Transverse colon (tissue), 4 donors: Measurements from ENCODE around the gene LRRIQ3. TPM values are rescaled to one million over a fixed set of nuclear protein-coding genes. Genes with fewer than 3 reads are reported as not detected.

Experiments
- DNase-seq: peaks from one replicate; pipeline ENCODE4 v3.0.0-alpha.2; 2019
- H3K27ac ChIP-seq, 4 donors: fragments of 200-600 bp; sonication (generic); 2 replicates each; pipeline ENCODE4 v1.5.1; 2016 to 2018; ENCODE audit warnings: inconsistent platforms in 4 of 4
- H3K27me3 ChIP-seq: fragments of 200-600 bp; sonication (generic); 2 replicates; pipeline ENCODE4 v1.5.1; 2017; ENCODE audit warnings: inconsistent platforms
- H3K36me3 ChIP-seq, 4 donors: fragments of 200-600 bp; sonication (generic); 2 replicates each; pipeline ENCODE4 v1.5.1; 2017 to 2019; ENCODE audit warnings: inconsistent platforms in 4 of 4
- H3K4me1 ChIP-seq, 4 donors: fragments of 200-600 bp; sonication (generic); 2 replicates each; pipeline ENCODE4 v1.5.1; 2017 to 2020; ENCODE audit warnings: inconsistent platforms in 4 of 4
- H3K4me3 ChIP-seq, 4 donors: fragments of 200-600 bp; sonication (generic); 1 replicate in 1 of 4; 2 replicates in 3 of 4; pipeline versions ENCODE4 v1.5.1 to v1.6.1; 2017 to 2019; ENCODE audit warnings: inconsistent platforms in 4 of 4
- H3K9me3 ChIP-seq, 2 donors: fragments of 200-600 bp; sonication (generic); 2 replicates each; pipeline ENCODE4 v1.5.1; 2017 to 2019; ENCODE audit warnings: inconsistent platforms in 2 of 2
- CTCF ChIP-seq, 5 experiments: fragments of 200-600 bp in 3 of 5; fragments of 450-650 bp in 2 of 5; sonication (generic) in 3 of 5; IDR thresholded peaks; 1 replicate in 2 of 5; 2 replicates in 3 of 5; pipeline ENCODE4 v1.5.1; 2016 to 2017; ENCODE audit warnings: antibody characterized with exemption in 5 of 5, inconsistent platforms in 3 of 5, mild to moderate bottlenecking in 2 of 5, moderate library complexity in 1 of 5
- EP300 ChIP-seq: sonication (generic); formaldehyde crosslinking; IDR thresholded peaks from one replicate; pipeline ENCODE4 v1.6.1; 2017; ENCODE audit warnings: antibody characterized with exemption, low read depth
- POLR2A ChIP-seq: fragments of 450-650 bp; IDR thresholded peaks from one replicate; pipeline ENCODE4 v1.6.1; 2016; ENCODE audit warnings: antibody characterized with exemption, mild to moderate bottlenecking, moderate library complexity
- POLR2AphosphoS5 ChIP-seq, 3 donors: sonication (generic); formaldehyde crosslinking; IDR thresholded peaks; one replicate each; pipeline ENCODE4 v1.6.1; 2016; ENCODE audit warnings: antibody characterized with exemption in 3 of 3
- WGBS, 2 donors: methylation state at CpG; one replicate each; pipeline ENCODE4 v1.1.5; 2018; ENCODE audit warnings: low coverage in 1 of 2; 5-methylcytosine and 5-hydroxymethylcytosine counted together
- in situ Hi-C, 4 donors: fragments of 200-750 bp; cut with MboI; loops; one replicate each; pipeline versions ENCODE4 v1.15.0 to v1.15.1; 2017; ENCODE audit warnings: low sequenced_read_pairs in 3 of 4, low pct_ligation_motif_present in 1 of 4, low pct_unique_long_range_greater_than_20kb in 1 of 4
- intact Hi-C: fragments of 100-400 bp; cut with DNase I; formaldehyde crosslinking; loops from one replicate; pipeline ENCODE4 v1.15.1; 2023; ENCODE audit warnings: low total_unique reads
- total RNA-seq, 4 donors: library from RNA; depleted of rRNA; stranded (reverse); fragments of >200 nt; gene quantifications; one replicate each; pipeline ENCODE4 v1.1.0, GENCODE V29; 2016

LRRIQ3 gene
- total RNA-seq, 4 donors from 2014 or later, result 0.55 TPM; not detected in 3

DNA sequence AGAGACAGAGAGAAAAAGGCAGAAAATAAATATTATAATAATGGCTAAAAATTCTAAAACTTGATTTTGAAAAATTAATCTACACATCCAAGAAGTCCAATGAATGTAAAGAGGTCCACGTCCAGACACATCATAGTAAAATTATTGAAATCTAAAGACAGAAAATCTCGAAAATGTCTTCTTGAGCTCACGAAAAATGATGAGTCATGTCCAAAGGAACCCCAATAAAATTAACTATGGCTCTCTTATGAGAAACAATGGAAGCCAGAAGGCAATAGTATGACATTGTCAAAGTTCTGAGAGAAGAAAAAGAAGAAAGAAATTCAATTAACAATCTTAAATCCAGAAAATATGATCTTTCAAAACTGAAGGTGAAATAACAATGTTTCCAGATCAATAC lies 84.6 kb downstream of the LRRIQ3 start:
- intact Hi-C loops, result no loop called here
- WGBS, 2 donors, result 51 to 52% methylated on average over 3 of the region's 3 CpGs
- DNase-seq, result no peak

GRCh38 chr1:74107394-74107793 lies 90.6 kb downstream of the LRRIQ3 start:
- in situ Hi-C loops (no loop called here), intact Hi-C loops (no loop called here)
- H3K36me3 ChIP-seq, result no peaks in the 10 kb centered on the region

More for the DNA sequence above, 84.6 kb downstream of the LRRIQ3 start:
- Histone ChIP-seq H3K27me3 (no peaks in the 10 kb centered on the region), H3K27ac (no peak overlapping the region), H3K36me3 (no peaks in the 10 kb centered on the region), H3K4me1 (no peaks in the 10 kb centered on the region), H3K9me3 (no peaks in the 10 kb centered on the region), H3K4me3 (no peak overlapping the region)
- in situ Hi-C loops, result no loop called here
- TF ChIP-seq POLR2A (no peak), EP300 (no peak), CTCF (IDR thresholded peaks at IDR 0.05) (no peak), POLR2AphosphoS5 (IDR thresholded peaks at IDR 0.05) (no peak)

DNA sequence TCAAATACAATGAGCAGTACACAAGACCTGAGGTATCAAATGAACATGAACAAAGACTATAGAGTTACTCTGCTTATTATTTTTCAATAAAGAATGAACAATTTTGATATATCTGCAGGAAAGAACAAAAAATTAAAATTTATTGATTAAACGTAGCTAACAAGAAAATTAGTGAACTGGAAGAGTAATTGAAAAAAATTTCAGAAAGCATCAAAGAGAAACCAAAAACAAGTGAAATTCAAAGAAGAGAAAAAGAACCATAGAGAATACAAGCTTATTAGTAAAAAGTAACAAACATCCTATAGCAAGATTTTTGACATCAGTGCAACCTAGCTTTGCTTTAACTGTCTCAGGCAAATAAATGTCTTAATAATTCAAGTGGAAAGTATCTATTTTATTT lies 106.6 kb downstream of the LRRIQ3 start:
- H3K4me1 ChIP-seq, result no peaks in the 10 kb centered on the region
- H3K4me3 ChIP-seq, result no peak overlapping the region
- no peaks in the 10 kb centered on the region for H3K27me3 ChIP-seq
- H3K27ac ChIP-seq, result no peak overlapping the region
- no peak for TF ChIP-seq CTCF (IDR thresholded peaks at IDR 0.05)
- TF ChIP-seq EP300, result no peak
- no peak for TF ChIP-seq POLR2A
- no peak for TF ChIP-seq POLR2AphosphoS5 (IDR thresholded peaks at IDR 0.05)
- in situ Hi-C loops (no loop called here), intact Hi-C loops (no loop called here)
- WGBS, 2 donors, result 84% methylated on average over 1 of the region's 1 CpG; no CpG with 5 or more reads in 1 of the 2 donors
- DNase-seq, result no peak
- no peaks in the 10 kb centered on the region for H3K36me3 ChIP-seq
- no peaks in the 10 kb centered on the region for H3K9me3 ChIP-seq

More at GRCh38 chr1:74107394-74107793, 90.6 kb downstream of the LRRIQ3 start:
- Histone ChIP-seq H3K27ac (no peak overlapping the region), H3K9me3 (no peaks in the 10 kb centered on the region), H3K4me1 (no peaks in the 10 kb centered on the region), H3K4me3 (no peak overlapping the region), H3K27me3 (no peaks in the 10 kb centered on the region)
- DNase-seq, result no peak
- TF ChIP-seq POLR2AphosphoS5 (IDR thresholded peaks at IDR 0.05), result no peak
- TF ChIP-seq EP300, result no peak
- TF ChIP-seq CTCF (IDR thresholded peaks at IDR 0.05), result no peak
- TF ChIP-seq POLR2A, result no peak

GRCh38 chr1:74083128-74083527 lies 114.8 kb downstream of the LRRIQ3 start:
- Histone ChIP-seq H3K27me3 (no peaks in the 10 kb centered on the region), H3K27ac (no peak overlapping the region), H3K36me3 (no peaks in the 10 kb centered on the region), H3K4me3 (no peak overlapping the region), H3K4me1 (no peaks in the 10 kb centered on the region), H3K9me3 (no peaks in the 10 kb centered on the region)
- DNase-seq, result no peak
- in situ Hi-C loops (no loop called here), intact Hi-C loops (no loop called here)
- WGBS, 2 donors, result 0 to 51% methylated on average over 1 of the region's 1 CpG
- TF ChIP-seq POLR2A (no peak), POLR2AphosphoS5 (IDR thresholded peaks at IDR 0.05) (no peak), CTCF (IDR thresholded peaks at IDR 0.05) (no peak), EP300 (no peak)
